Measurements from ENCODE around the gene ADAMTS17.

The ADAMTS17 gene

GRCh38 chr15:100245855-100246254 lies 95.9 kb downstream of the ADAMTS17 start:
- no peak for DNase-seq

- no peak for DNase-seq
Observed at GRCh38 chr15:100245487-100245820, 96.3 kb downstream of the ADAMTS17 start.

DNA sequence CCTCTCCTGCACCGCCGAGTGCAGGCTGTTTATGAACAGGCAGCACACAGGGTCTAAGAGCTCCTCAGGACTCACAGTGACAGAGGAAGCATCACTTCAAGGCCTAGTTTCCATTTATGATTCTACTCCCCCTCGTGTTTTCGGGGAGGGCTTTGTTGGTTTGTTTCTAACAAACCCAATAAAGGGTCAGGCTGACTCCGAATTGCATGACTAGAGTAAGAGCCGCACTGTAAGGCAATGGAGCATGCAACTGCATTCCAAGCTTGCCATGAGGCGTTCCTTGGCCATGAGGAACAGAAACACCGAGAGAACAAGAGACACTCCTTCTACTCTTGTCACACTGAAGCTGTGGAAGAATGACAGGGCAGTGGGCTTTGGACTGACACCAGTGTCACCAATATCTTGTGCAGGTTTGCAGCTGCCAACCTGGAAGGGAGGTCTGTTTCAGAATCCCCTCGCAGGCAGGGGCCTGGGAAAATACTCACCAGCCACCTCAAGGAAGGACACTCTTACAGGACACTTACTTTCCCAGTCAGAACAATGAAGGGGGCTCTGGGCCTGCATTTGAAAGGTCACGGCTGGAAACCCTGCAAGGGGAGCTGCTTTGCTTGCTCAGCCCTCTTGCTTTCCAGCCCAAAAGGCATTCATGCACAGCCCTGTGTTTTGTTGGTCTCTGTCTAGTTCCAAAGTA lies 96.8 kb downstream of the ADAMTS17 start:
- no peak for DNase-seq

DNA sequence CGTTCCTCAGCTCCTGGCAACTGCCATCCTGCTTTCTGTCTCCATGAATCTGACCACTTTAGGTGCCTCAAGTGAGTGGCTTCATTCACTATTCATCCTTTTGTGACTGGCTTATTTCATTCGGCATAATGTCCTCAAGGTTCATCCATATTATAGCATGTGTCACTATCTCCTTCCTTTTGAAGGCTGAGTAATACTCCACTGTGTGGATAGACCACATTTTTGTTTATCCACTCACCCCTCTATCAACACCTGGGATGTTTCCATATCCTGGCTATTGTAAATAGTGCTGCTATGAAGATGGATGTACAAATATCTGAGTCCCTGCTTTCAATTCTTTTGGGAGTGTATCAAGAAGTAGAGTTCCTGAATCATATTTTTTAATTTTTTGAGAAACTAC lies 98.8 kb downstream of the ADAMTS17 start:
- DNase-seq = no peak

- DNase-seq = no peak
Observed at GRCh38 chr15:100241572-100242482, 99.9 kb downstream of the ADAMTS17 start.

DNA sequence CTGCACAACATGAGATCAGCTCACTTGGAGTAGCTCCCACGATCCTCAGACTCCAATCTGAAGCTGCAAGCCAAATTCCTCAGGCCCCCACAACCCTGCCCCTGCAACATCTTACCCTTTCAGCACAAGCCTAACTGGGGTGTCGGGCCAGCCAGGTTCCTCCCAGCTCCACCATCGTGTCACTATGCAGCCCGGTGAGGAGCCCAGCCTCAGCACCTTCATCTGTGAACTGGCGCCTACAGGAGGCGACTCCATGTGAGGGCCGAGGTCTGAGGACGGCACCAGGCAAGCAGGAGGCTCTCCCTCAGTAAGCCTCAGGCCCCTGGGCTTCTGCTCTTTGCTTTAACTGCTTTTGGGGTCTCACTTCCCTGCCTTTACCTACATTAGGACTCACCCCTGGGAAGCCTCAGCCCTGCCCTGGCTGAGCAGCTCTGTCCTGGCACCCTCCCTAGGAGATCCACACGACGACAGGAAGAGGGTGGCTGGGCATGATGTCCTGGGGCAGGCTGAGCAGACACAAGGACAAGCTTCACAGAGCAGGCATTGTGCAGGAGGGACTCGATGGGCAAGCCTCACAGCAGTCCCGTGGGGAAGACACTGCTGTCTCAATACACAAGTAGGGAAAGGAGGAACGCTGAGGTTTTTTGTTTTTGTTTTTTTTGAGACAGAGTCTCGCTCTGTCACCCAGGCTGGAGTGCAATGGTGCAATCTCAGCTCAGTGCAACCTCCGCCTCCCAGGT lies 104.6 kb downstream of the ADAMTS17 start:
- DNase-seq = no peak

DNA sequence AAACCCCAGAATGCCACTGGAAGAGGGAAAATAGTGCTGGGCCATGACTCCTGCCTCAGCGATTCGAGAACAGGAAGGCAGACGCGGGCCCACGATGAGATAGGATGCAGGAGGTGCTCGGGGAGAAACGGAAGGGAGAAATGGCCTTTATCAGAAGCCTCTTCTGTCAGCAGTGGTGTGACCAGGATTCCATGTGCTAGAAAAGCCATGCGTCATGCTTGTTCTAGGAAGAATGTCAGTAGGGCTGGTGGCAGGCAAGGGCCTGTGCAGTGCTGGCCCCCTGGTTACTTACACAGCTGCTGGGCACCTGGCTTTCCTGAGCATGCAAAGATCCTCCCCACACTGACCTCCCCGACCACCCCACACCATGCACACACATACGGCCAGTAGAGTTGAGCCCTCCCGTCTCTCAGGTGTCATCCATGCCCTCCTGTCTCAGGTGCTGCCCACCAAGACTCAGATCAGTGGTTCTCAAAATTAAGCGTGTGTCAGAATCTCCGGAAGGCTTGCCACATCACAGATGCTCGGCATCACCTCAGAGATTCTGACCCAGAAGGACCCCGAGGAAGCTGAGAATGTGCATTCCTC lies 106.7 kb downstream of the ADAMTS17 start:
- no peak for DNase-seq

DNA sequence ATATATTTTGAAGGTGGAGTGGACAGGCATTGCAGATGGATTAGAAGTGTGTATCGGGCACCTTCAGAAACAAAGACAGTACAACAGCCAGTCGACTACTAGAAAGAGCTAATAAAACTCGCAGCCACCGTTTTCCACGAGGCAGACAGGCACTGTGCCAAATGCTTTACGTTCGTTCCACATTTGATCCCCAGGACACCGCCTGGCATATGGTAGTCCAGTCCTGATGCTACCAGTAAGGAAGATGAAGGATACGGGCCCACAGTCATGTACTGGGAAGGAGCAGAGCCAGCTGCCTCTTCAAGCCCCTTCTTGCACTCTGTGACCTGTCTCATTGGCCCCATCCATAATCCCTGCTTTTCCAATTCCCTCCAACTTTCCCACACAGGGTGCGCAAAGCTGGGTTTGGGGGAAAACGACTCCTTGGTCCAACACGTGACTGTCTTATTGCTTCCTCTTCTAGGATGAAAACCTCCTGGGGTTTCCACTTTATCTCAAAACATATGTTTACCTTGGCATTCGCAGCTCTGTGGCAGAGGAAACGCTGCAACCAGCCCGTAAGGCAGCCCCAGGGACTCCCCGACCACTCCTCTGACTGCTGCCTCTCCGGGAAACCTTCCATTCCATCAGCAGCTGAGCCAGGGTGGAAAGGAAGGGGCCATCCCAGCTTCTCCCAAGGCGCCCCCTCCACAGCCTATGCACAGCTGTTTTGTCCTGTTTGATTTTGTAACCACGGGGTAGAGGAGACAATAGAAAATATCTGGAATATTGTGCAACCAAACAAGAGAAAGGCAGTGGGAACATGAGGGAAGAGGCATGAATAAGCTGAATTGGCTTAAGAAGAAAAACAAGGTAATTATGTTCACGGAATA lies 107.4 kb downstream of the ADAMTS17 start:
- DNase-seq = no peak

GRCh38 chr15:100230784-100231183 lies 111.0 kb downstream of the ADAMTS17 start:
- DNase-seq = no peak

GRCh38 chr15:100229181-100230163 lies 112.3 kb downstream of the ADAMTS17 start:
- DNase-seq = no peak

DNA sequence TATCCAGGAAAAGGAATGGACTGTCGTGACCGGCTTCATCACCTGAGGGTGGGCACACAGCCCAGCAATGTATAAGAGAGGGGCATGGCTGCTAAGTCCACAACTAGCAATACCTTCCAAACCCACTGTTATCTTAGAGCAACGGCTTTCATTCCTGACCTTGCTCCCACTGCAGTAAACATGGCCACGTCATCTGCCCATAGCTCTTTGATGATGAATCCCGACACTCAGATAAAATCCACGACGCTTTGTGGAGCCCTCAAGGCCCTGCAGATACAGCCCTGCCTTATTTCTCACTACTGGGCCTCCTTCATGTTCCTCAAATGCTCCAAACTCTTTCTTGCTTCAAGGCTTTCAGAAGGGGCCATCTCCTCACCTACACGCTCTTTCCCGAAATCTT lies 114.0 kb downstream of the ADAMTS17 start:
- no peak for DNase-seq

GRCh38 chr15:100226107-100226506 lies 115.7 kb downstream of the ADAMTS17 start:
- no peak for DNase-seq

- no peak for DNase-seq
Observed at GRCh38 chr15:100224206-100225185, 117.3 kb downstream of the ADAMTS17 start.

GRCh38 chr15:100222349-100222715 lies 119.4 kb downstream of the ADAMTS17 start:
- DNase-seq = no peak

DNA sequence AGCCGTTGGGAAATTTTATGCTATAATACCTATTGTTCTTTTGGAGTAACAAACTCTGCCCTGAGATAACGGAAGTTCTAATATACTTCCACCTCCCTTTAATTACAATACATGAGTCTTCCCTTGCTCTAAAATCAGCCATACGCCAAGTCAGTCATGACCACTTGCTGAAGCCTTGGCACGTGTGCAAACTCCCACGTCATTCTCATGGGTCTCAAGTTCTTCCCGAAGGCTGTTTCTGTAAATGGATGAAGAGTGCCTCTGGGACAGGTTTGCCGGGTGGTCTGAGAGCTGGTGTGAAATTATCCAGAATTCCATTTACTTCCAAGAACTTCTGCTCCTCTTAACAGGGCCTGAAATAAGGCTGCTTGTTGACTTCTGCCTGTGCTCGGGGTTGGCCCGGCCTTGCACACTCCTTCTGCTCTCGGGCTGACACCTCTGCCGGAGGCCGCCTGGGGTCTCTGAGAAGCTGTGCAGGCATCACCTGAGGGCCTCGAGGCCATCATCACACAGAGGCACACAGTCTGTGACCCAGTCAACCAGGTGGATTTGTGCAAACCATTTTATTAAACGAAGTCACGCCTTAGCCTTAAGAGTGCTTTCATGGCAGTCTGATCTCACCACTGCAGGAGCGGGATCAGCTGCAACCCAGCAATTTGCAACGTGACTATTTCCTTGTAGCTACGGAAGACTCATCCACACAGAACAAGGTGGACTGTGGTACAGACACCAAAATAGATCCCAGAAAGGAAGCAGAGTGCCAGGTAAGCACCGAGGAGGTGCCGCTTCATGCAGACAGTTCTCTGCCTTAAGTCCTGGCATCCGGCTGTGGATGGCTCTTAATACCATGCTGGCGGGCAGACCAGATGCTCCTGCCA lies 120.1 kb downstream of the ADAMTS17 start:
- no peak for DNase-seq

GRCh38 chr15:100220058-100220768 lies 121.6 kb downstream of the ADAMTS17 start:
- DNase-seq = no peak

- DNase-seq = no peak
Observed at GRCh38 chr15:100218434-100218833, 123.3 kb downstream of the ADAMTS17 start.

DNA sequence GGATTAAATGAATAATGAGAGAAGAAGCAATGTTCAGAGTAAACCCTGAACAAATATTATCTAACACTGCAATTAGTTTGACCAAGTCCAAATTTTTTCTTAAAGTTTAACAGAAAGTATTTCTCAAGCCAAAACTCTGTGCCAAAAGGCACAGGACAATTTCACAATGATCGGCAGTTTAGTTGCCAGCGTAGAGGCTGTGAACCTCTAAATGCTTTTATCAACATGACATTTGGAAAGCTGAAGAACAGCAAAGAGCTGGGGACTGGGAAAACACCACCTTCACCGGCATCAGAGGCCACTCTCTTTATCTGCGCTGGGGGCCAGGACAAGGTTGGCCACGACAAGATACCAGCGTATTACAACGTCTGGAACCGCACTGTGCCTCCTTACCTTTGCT lies 125.6 kb downstream of the ADAMTS17 start:
- DNase-seq = no peak

Data from activated T-cell treated with anti-CD3 and anti-CD28 coated beads for 4 hours (primary cell).